ENCODE measurements around the gene CDKAL1.

Gene CDKAL1

DNA sequence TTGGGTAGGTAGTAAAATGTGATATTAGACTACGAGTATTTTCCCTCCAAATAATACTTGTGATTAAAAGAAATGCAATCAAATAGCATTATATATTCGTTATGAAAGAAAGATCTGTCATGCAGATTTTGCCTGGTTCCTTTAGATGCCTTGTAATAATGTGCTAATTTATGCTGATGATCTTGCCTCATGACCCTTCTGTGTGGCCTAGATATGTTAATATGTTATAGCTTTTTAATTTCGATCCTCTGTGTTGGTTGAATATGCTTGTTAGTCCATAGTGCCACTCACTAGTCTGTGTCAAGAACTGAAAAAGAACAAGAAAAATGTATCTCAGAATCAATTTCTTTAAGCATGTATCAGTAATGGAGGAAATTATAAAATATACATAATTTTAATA is 31.9 kb downstream of the CDKAL1 start:
- no peak for TF ChIP-seq CTCF (IDR thresholded peaks at IDR 0.05; ENCODE audit: borderline replicate concordance, insufficient read depth, low read depth, low read length)
- H3K4me3 ChIP-seq (ENCODE audit: low read depth, low read length): no peak overlapping the region

GRCh38 chr6:20569000-20569610 is 34.8 kb downstream of the CDKAL1 start:
- no peak overlapping the region for H3K4me3 ChIP-seq (ENCODE audit: low read depth, low read length)
- TF ChIP-seq CTCF (IDR thresholded peaks at IDR 0.05; ENCODE audit: borderline replicate concordance, insufficient read depth, low read depth, low read length): no peak

DNA sequence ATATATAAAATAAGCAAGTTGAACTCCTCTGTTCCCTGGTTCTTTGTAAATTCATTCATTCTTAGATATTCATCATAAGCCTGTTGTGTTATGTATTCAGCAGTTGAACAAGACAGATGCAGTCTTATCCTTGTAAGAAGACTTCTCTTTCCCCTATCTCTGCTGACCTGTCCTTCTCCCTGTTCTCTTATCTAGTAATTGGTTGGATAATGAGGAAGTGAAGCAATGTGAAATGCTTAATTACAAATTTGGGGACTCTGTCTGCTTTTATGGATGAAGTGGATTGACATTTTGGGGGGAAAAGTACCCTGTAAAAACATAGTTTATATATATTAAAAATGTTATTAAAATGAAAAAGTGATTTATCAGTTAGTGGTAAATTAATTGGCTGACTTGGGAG is 37.0 kb downstream of the CDKAL1 start:
- no peak for TF ChIP-seq CTCF (IDR thresholded peaks at IDR 0.05; ENCODE audit: borderline replicate concordance, insufficient read depth, low read depth, low read length)
- no peak overlapping the region for H3K4me3 ChIP-seq (ENCODE audit: low read depth, low read length)

- TF ChIP-seq CTCF (IDR thresholded peaks at IDR 0.05; ENCODE audit: borderline replicate concordance, insufficient read depth, low read depth, low read length): no peak
Measured at GRCh38 chr6:20572288-20572687, 38.0 kb downstream of the CDKAL1 start.

DNA sequence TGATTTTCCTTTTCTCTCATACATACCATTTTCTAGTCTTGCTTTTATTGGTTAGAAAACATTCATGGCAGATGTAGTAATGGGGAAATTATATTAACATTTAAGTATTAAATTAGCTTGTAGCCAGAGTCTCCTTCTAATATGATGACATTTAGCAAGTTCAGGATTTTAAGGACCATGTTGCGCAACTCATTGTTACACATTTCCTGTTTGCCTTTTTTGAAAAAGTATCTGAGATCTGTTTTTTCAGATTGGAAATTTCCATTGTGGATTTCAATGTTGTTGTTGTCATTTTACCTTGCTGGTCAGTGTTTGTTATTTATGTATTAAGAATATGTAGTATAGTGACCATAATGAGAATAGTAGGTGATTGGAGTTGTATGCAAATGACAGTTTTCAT is 38.7 kb downstream of the CDKAL1 start:
- no peak for TF ChIP-seq CTCF (IDR thresholded peaks at IDR 0.05; ENCODE audit: borderline replicate concordance, insufficient read depth, low read depth, low read length)
- H3K4me3 ChIP-seq (ENCODE audit: low read depth, low read length): no peak overlapping the region

More at GRCh38 chr6:20572288-20572687, 38.0 kb downstream of the CDKAL1 start:
- H3K4me3 ChIP-seq (ENCODE audit: low read depth, low read length): no peak overlapping the region

DNA sequence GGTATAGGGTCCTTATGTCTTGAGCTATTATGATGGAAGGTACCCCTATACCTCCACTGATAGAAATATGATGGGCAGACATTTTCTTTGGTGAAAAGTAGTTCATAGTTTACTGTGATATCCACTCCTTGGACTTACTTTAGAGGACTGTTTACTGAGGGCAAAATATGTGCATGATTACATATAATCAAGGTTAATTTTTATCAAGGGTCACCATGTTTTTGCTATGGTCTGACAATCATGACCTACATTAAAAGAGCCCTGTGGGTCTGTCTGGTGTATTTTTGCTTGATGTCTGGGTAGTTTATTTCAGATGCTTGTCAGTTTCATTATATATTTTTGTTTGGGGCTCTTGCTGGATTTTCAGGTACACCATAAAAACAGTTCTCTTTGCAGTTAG is 40.1 kb downstream of the CDKAL1 start:
- TF ChIP-seq CTCF (IDR thresholded peaks at IDR 0.05; ENCODE audit: borderline replicate concordance, insufficient read depth, low read depth, low read length): no peak
- H3K4me3 ChIP-seq (ENCODE audit: low read depth, low read length): no peak overlapping the region

- no peak for TF ChIP-seq CTCF (IDR thresholded peaks at IDR 0.05; ENCODE audit: borderline replicate concordance, insufficient read depth, low read depth, low read length)
- no peak overlapping the region for H3K4me3 ChIP-seq (ENCODE audit: low read depth, low read length)
Measured at GRCh38 chr6:20575125-20575524, 40.9 kb downstream of the CDKAL1 start.
